ENCODE results near the gene HMG20A. TPM values are rescaled to one million over a fixed set of nuclear protein-coding genes. Genes with fewer than 3 reads are reported as not detected.

Gene HMG20A
- total RNA-seq, 3 donors from 2014 or later (not counting 1 experiment from before 2014, with no cell fraction given) = 48.4 to 71.0 (median 53.9) TPM

GRCh38 chr15:77425104-77425503 lies 4.4 kb downstream of the HMG20A start:
- H3K9me3 Mint-ChIP-seq = no peaks in the 10 kb centered on the region
- no peak overlapping the region for H3K4me3 Mint-ChIP-seq
- WGBS (ENCODE audit: insufficient coverage) = 95% methylated on average over 3 of the region's 3 CpGs

GRCh38 chr15:77426377-77426776 lies 5.7 kb downstream of the HMG20A start:
- H3K4me1 ChIP-seq (ENCODE audit: control insufficient read depth, insufficient read depth, low read length) = peaks cover 7% of the 10 kb centered on the region
- no peaks in the 10 kb centered on the region for H3K27me3 ChIP-seq (ENCODE audit: control insufficient read depth, insufficient read depth, low read length)
- no peak overlapping the region for H3K4me3 Mint-ChIP-seq
- H3K27ac Mint-ChIP-seq = peak overlapping the region; percentile 36 to 63
- H3K36me3 Mint-ChIP-seq = no peaks in the 10 kb centered on the region
- WGBS (ENCODE audit: insufficient coverage) = 55% methylated on average over 1 of the region's 1 CpG
- intact Hi-C loops (cut with micrococcal nuclease) = no loop called here
- no peaks in the 10 kb centered on the region for H3K27me3 Mint-ChIP-seq (ENCODE audit: low read depth in 2 of 2)
- no peak overlapping the region for H3K27ac ChIP-seq (ENCODE audit: low read length)
- no peak for ATAC-seq
- TF ChIP-seq CTCF (IDR thresholded peaks at IDR 0.05) = no peak
- H3K4me1 Mint-ChIP-seq = peaks cover 61 to 66% of the 10 kb centered on the region in 2 donors
- H3K36me3 ChIP-seq (ENCODE audit: control insufficient read depth, insufficient read depth, low read length) = no peaks in the 10 kb centered on the region
- no peak for DNase-seq
- H3K9me3 ChIP-seq (ENCODE audit: control insufficient read depth, insufficient read depth, low read length) = no peaks in the 10 kb centered on the region
- H3K4me3 ChIP-seq (ENCODE audit: low read length) = no peak overlapping the region
- H3K9me3 Mint-ChIP-seq = no peaks in the 10 kb centered on the region

More at GRCh38 chr15:77425104-77425503, 4.4 kb downstream of the HMG20A start:
- Mint-ChIP-seq H3K27ac (no peak overlapping the region), H3K4me1 (peaks cover 62 to 67% of the 10 kb centered on the region in 2 donors), H3K27me3 (ENCODE audit: low read depth in 2 of 2) (no peaks in the 10 kb centered on the region), H3K36me3 (no peaks in the 10 kb centered on the region)
- DNase-seq (no peak), ATAC-seq (no peak)
- H3K4me1 ChIP-seq (ENCODE audit: control insufficient read depth, insufficient read depth, low read length) = peaks cover 11% of the 10 kb centered on the region
- H3K4me3 ChIP-seq (ENCODE audit: low read length) = no peak overlapping the region
- no peaks in the 10 kb centered on the region for H3K27me3 ChIP-seq (ENCODE audit: control insufficient read depth, insufficient read depth, low read length)
- no peak for TF ChIP-seq CTCF (IDR thresholded peaks at IDR 0.05)
- H3K9me3 ChIP-seq (ENCODE audit: control insufficient read depth, insufficient read depth, low read length) = no peaks in the 10 kb centered on the region
- intact Hi-C loops (cut with micrococcal nuclease) = no loop called here
- H3K36me3 ChIP-seq (ENCODE audit: control insufficient read depth, insufficient read depth, low read length) = no peaks in the 10 kb centered on the region
- no peak overlapping the region for H3K27ac ChIP-seq (ENCODE audit: low read length)

- Mint-ChIP-seq H3K27me3 (ENCODE audit: low read depth in 2 of 2) (no peaks in the 10 kb centered on the region), H3K4me3 (no peak overlapping the region), H3K4me1 (peaks cover 56 to 61% of the 10 kb centered on the region in 2 donors), H3K9me3 (no peaks in the 10 kb centered on the region), H3K36me3 (no peaks in the 10 kb centered on the region), H3K27ac (peak overlapping the region; percentile 36 to 63)
- intact Hi-C loops (cut with micrococcal nuclease) = no loop called here
- Histone ChIP-seq H3K27me3 (ENCODE audit: control insufficient read depth, insufficient read depth, low read length) (no peaks in the 10 kb centered on the region), H3K4me1 (ENCODE audit: control insufficient read depth, insufficient read depth, low read length) (peaks cover 4% of the 10 kb centered on the region), H3K4me3 (ENCODE audit: low read length) (no peak overlapping the region), H3K27ac (ENCODE audit: low read length) (no peak overlapping the region), H3K36me3 (ENCODE audit: control insufficient read depth, insufficient read depth, low read length) (no peaks in the 10 kb centered on the region), H3K9me3 (ENCODE audit: control insufficient read depth, insufficient read depth, low read length) (no peaks in the 10 kb centered on the region)
- TF ChIP-seq CTCF (IDR thresholded peaks at IDR 0.05) = no peak
- peak in 1 of 3 donors; percentile 50 for ATAC-seq
- WGBS (ENCODE audit: insufficient coverage) = 0% methylated on average over 1 of the region's 1 CpG
- no peak for DNase-seq
These were observed 6.2 kb downstream of the HMG20A start for GRCh38 chr15:77426871-77427270.

- Mint-ChIP-seq H3K4me1 (peaks cover 39 to 43% of the 10 kb centered on the region in 2 donors), H3K27me3 (ENCODE audit: low read depth in 2 of 2) (no peaks in the 10 kb centered on the region), H3K36me3 (no peaks in the 10 kb centered on the region), H3K4me3 (no peak overlapping the region), H3K9me3 (no peaks in the 10 kb centered on the region), H3K27ac (no peak overlapping the region)
- ATAC-seq (no peak), DNase-seq (no peak)
- H3K36me3 ChIP-seq (ENCODE audit: control insufficient read depth, insufficient read depth, low read length) = no peaks in the 10 kb centered on the region
- no peak for TF ChIP-seq CTCF (IDR thresholded peaks at IDR 0.05)
- no peak overlapping the region for H3K27ac ChIP-seq (ENCODE audit: low read length)
- WGBS (ENCODE audit: insufficient coverage) = 100% methylated on average over 1 of the region's 2 CpGs
- no peaks in the 10 kb centered on the region for H3K9me3 ChIP-seq (ENCODE audit: control insufficient read depth, insufficient read depth, low read length)
- H3K4me3 ChIP-seq (ENCODE audit: low read length) = no peak overlapping the region
- H3K27me3 ChIP-seq (ENCODE audit: control insufficient read depth, insufficient read depth, low read length) = no peaks in the 10 kb centered on the region
- intact Hi-C loops (cut with micrococcal nuclease) = no loop called here
- H3K4me1 ChIP-seq (ENCODE audit: control insufficient read depth, insufficient read depth, low read length) = no peaks in the 10 kb centered on the region
These were observed 9.5 kb downstream of the HMG20A start for GRCh38 chr15:77430213-77430612.

All from natural killer cell (primary cell).